Prostate gland (tissue), 2 donors: Measurements from ENCODE around the gene SLC2A6. TPM values are rescaled to one million over a fixed set of nuclear protein-coding genes. Genes with fewer than 3 reads are reported as not detected.

ENCODE experiments used
- DNase-seq: peaks from one replicate; pipeline ENCODE4 v3.0.0-alpha.2; 2019; ENCODE audit warnings: low spot score
- H3K27ac ChIP-seq, 2 donors: fragments of 200-600 bp; sonication (generic); 2 replicates each; pipeline ENCODE4 v1.5.1; 2017 to 2019
- H3K27me3 ChIP-seq: fragments of 200-600 bp; sonication (generic); replicated peaks from 2 replicates; pipeline ENCODE4 v1.5.1; 2019; ENCODE audit not compliant: insufficient read depth
- H3K36me3 ChIP-seq, 2 donors: fragments of 200-600 bp; sonication (generic); 1 replicate in 1 of 2; 2 replicates in 1 of 2; pipeline versions ENCODE4 v1.5.1 to v1.8.1; 2017 to 2019
- H3K4me1 ChIP-seq: fragments of 200-600 bp; sonication (generic); replicated peaks from 2 replicates; pipeline ENCODE4 v1.5.1; 2019
- H3K4me3 ChIP-seq, 2 donors: fragments of 200-600 bp; sonication (generic); 2 replicates each; pipeline ENCODE4 v1.5.1; 2017 to 2019
- H3K9me3 ChIP-seq: fragments of 200-600 bp; sonication (generic); 2 replicates; pipeline ENCODE4 v1.5.1; 2017
- CTCF ChIP-seq, 4 experiments: fragments of 200-600 bp in 2 of 4; fragments of 450-650 bp in 2 of 4; sonication (generic) in 2 of 4; IDR thresholded peaks; 1 replicate in 3 of 4; 2 replicates in 1 of 4; pipeline ENCODE4 v1.5.1; 2016 to 2019; ENCODE audit warnings: antibody characterized with exemption in 4 of 4, mild to moderate bottlenecking in 2 of 4, moderate library complexity in 2 of 4
- POLR2A ChIP-seq: fragments of 450-650 bp; IDR thresholded peaks from one replicate; pipeline ENCODE4 v1.6.1; 2016; ENCODE audit warnings: antibody characterized with exemption, mild to moderate bottlenecking
- POLR2AphosphoS5 ChIP-seq: sonication (generic); formaldehyde crosslinking; IDR thresholded peaks from one replicate; pipeline ENCODE4 v1.6.1; 2017; ENCODE audit warnings: antibody characterized with exemption
- WGBS: methylation state at CpG from one replicate; pipeline ENCODE4 v1.1.5; 2018; 5-methylcytosine and 5-hydroxymethylcytosine counted together
- intact Hi-C: fragments of 100-400 bp; cut with DNase I; formaldehyde crosslinking; loops from one replicate; pipeline ENCODE4 v1.14.2; 2022
- total RNA-seq, 2 donors: library from RNA; depleted of rRNA; stranded (reverse); fragments of >200 nt; gene quantifications; one replicate each; pipeline ENCODE4 v1.1.0, GENCODE V29; 2016

Gene SLC2A6
- total RNA-seq, 2 donors from 2014 or later = 0.77 to 3.4 TPM

- intact Hi-C loops = no loop called here
Measured at GRCh38 chr9:133518706-133519449, 40.0 kb upstream of the SLC2A6 start.

GRCh38 chr9:133518200-133518599 is 39.3 kb upstream of the SLC2A6 start:
- no peak for TF ChIP-seq CTCF (IDR thresholded peaks at IDR 0.05)
- no peak for TF ChIP-seq POLR2A
- WGBS = 87% methylated on average over 5 of the region's 5 CpGs
- intact Hi-C loops = no loop called here
- H3K27me3 ChIP-seq = no peaks in the 10 kb centered on the region
- no peaks in the 10 kb centered on the region for H3K9me3 ChIP-seq
- no peak overlapping the region for H3K4me3 ChIP-seq
- H3K4me1 ChIP-seq = no peaks in the 10 kb centered on the region
- H3K27ac ChIP-seq = no peak overlapping the region
- DNase-seq = no peak
- no peaks in the 10 kb centered on the region for H3K36me3 ChIP-seq

More at GRCh38 chr9:133518706-133519449, 40.0 kb upstream of the SLC2A6 start:
- TF ChIP-seq POLR2A = no peak
- TF ChIP-seq CTCF (IDR thresholded peaks at IDR 0.05) = no peak
- no peak for TF ChIP-seq POLR2AphosphoS5
- Histone ChIP-seq H3K4me1 (no peaks in the 10 kb centered on the region), H3K9me3 (no peaks in the 10 kb centered on the region), H3K27me3 (no peaks in the 10 kb centered on the region), H3K27ac (no peak overlapping the region), H3K36me3 (no peaks in the 10 kb centered on the region), H3K4me3 (no peak overlapping the region)
- DNase-seq = no peak
- 96% methylated on average over 26 of the region's 27 CpGs for WGBS

GRCh38 chr9:133517711-133518110 is 38.8 kb upstream of the SLC2A6 start:
- 83% methylated on average over 8 of the region's 8 CpGs for WGBS
- H3K36me3 ChIP-seq = no peaks in the 10 kb centered on the region
- DNase-seq = no peak
- no peaks in the 10 kb centered on the region for H3K4me1 ChIP-seq
- no peak overlapping the region for H3K4me3 ChIP-seq
- TF ChIP-seq POLR2AphosphoS5 = no peak
- no peak for TF ChIP-seq CTCF (IDR thresholded peaks at IDR 0.05)
- TF ChIP-seq POLR2A = no peak
- H3K9me3 ChIP-seq = no peaks in the 10 kb centered on the region
- no peak overlapping the region for H3K27ac ChIP-seq
- H3K27me3 ChIP-seq = no peaks in the 10 kb centered on the region
- intact Hi-C loops = no loop called here

GRCh38 chr9:133516961-133517350 is 38.1 kb upstream of the SLC2A6 start:
- Histone ChIP-seq H3K4me3 (no peak overlapping the region), H3K27ac (no peak overlapping the region), H3K4me1 (no peaks in the 10 kb centered on the region), H3K9me3 (no peaks in the 10 kb centered on the region), H3K27me3 (no peaks in the 10 kb centered on the region), H3K36me3 (no peaks in the 10 kb centered on the region)
- intact Hi-C loops = no loop called here
- DNase-seq = no peak
- WGBS = 83% methylated on average over 7 of the region's 9 CpGs
- TF ChIP-seq POLR2AphosphoS5 (no peak), POLR2A (no peak), CTCF (IDR thresholded peaks at IDR 0.05) (no peak)
